Osteocyte (in vitro differentiated cells): ENCODE measurements around the gene CCNK. TPM values are rescaled to one million over a fixed set of nuclear protein-coding genes. Genes with fewer than 3 reads are reported as not detected.
A peak's percentile ranks its signal among the peaks of the same experiment; 100 is the strongest.

Experiments used
- DNase-seq: peaks from one replicate; pipeline ENCODE4 v3.0.0; 2021; ENCODE audit warnings: mixed read lengths; ENCODE audit not compliant: unreplicated experiment; ENCODE audit errors: extremely low spot score
- H3K27ac Mint-ChIP-seq: one replicate; pipeline ENCODE4 v1.8.0; 2021; ENCODE audit warnings: mild to moderate bottlenecking, mixed read lengths; ENCODE audit not compliant: unreplicated experiment
- H3K27me3 Mint-ChIP-seq: one replicate; pipeline ENCODE4 v1.8.0; 2021; ENCODE audit warnings: mixed read lengths; ENCODE audit not compliant: unreplicated experiment
- H3K36me3 Mint-ChIP-seq: one replicate; pipeline ENCODE4 v1.8.0; 2021; ENCODE audit warnings: mixed read lengths; ENCODE audit not compliant: unreplicated experiment
- H3K4me1 Mint-ChIP-seq: one replicate; pipeline ENCODE4 v1.8.0; 2021; ENCODE audit warnings: mixed read lengths; ENCODE audit not compliant: unreplicated experiment
- H3K4me3 Mint-ChIP-seq: one replicate; pipeline ENCODE4 v1.8.0; 2021; ENCODE audit warnings: mild to moderate bottlenecking, moderate library complexity, mixed read lengths; ENCODE audit not compliant: unreplicated experiment
- H3K9me3 Mint-ChIP-seq: one replicate; pipeline ENCODE4 v1.8.0; 2021; ENCODE audit warnings: mixed read lengths; ENCODE audit not compliant: unreplicated experiment
- CTCF ChIP-seq: fragments of 200-600 bp; sonication (generic); IDR thresholded peaks from 2 replicates; pipeline ENCODE4 v1.5.0; 2021; ENCODE audit warnings: antibody characterized with exemption, mild to moderate bottlenecking, moderate library complexity
- total RNA-seq: library from RNA; stranded (reverse); gene quantifications from 2 replicates; pipeline ENCODE4 v1.2.1, GENCODE V29; 2021

CCNK gene
- total RNA-seq, 1 donor from 2014 or later = 57.4 TPM

- TF ChIP-seq CTCF = no peak
- Mint-ChIP-seq H3K4me3 (no peak overlapping the region), H3K27me3 (no peaks in the 10 kb centered on the region), H3K36me3 (peaks cover 49% of the 10 kb centered on the region), H3K4me1 (no peaks in the 10 kb centered on the region), H3K9me3 (no peaks in the 10 kb centered on the region), H3K27ac (no peak overlapping the region)
- peak; percentile 25 for DNase-seq
Observed at GRCh38 chr14:99445931-99446330, 35.3 kb upstream of the CCNK start.

- no peak for TF ChIP-seq CTCF
- Mint-ChIP-seq H3K4me3 (no peak overlapping the region), H3K9me3 (no peaks in the 10 kb centered on the region), H3K4me1 (no peaks in the 10 kb centered on the region), H3K27me3 (no peaks in the 10 kb centered on the region), H3K27ac (no peak overlapping the region), H3K36me3 (peaks cover 41% of the 10 kb centered on the region)
- no peak for DNase-seq
Observed at GRCh38 chr14:99447739-99448138, 33.5 kb upstream of the CCNK start.

GRCh38 chr14:99450266-99450665, 30.9 kb upstream of the CCNK start:
- Mint-ChIP-seq H3K27ac (no peak overlapping the region), H3K4me3 (no peak overlapping the region), H3K27me3 (no peaks in the 10 kb centered on the region), H3K36me3 (peaks cover 39% of the 10 kb centered on the region), H3K4me1 (peaks cover 12% of the 10 kb centered on the region), H3K9me3 (no peaks in the 10 kb centered on the region)
- no peak for DNase-seq
- TF ChIP-seq CTCF = no peak

GRCh38 chr14:99451234-99451633, 30.0 kb upstream of the CCNK start:
- no peak overlapping the region for H3K27ac Mint-ChIP-seq
- peaks cover 14% of the 10 kb centered on the region for H3K4me1 Mint-ChIP-seq
- no peak for TF ChIP-seq CTCF
- no peaks in the 10 kb centered on the region for H3K27me3 Mint-ChIP-seq
- DNase-seq = no peak
- no peak overlapping the region for H3K4me3 Mint-ChIP-seq
- no peaks in the 10 kb centered on the region for H3K9me3 Mint-ChIP-seq
- peaks cover 40% of the 10 kb centered on the region for H3K36me3 Mint-ChIP-seq

- peaks cover 38% of the 10 kb centered on the region for H3K36me3 Mint-ChIP-seq
- TF ChIP-seq CTCF = no peak
- no peaks in the 10 kb centered on the region for H3K9me3 Mint-ChIP-seq
- H3K27ac Mint-ChIP-seq = no peak overlapping the region
- H3K4me3 Mint-ChIP-seq = no peak overlapping the region
- H3K4me1 Mint-ChIP-seq = peaks cover 14% of the 10 kb centered on the region
- no peaks in the 10 kb centered on the region for H3K27me3 Mint-ChIP-seq
- DNase-seq = no peak
Observed at GRCh38 chr14:99452968-99453367, 28.2 kb upstream of the CCNK start.
